Fibroblast of pulmonary artery (primary cell): ENCODE measurements around the gene GPR146.

Experiments used
- DNase-seq: peaks from one replicate; pipeline ENCODE4 v3.0.0-alpha.2; 2010; ENCODE audit warnings: low read depth
- H3K4me3 ChIP-seq: replicated peaks from 2 replicates; pipeline ENCODE4 v1.5.1; 2011; ENCODE audit warnings: low read depth, mild to moderate bottlenecking, control low read depth, low read length, moderate library complexity
- TF ChIP-seq, protein P1 (sequence below): IDR thresholded peaks from 2 replicates; pipeline ENCODE4 v1.5.1; 2011; ENCODE audit warnings: mild to moderate bottlenecking, control low read depth, low read length, inconsistent platforms; ENCODE audit errors: missing control alignments

Gene GPR146

DNA sequence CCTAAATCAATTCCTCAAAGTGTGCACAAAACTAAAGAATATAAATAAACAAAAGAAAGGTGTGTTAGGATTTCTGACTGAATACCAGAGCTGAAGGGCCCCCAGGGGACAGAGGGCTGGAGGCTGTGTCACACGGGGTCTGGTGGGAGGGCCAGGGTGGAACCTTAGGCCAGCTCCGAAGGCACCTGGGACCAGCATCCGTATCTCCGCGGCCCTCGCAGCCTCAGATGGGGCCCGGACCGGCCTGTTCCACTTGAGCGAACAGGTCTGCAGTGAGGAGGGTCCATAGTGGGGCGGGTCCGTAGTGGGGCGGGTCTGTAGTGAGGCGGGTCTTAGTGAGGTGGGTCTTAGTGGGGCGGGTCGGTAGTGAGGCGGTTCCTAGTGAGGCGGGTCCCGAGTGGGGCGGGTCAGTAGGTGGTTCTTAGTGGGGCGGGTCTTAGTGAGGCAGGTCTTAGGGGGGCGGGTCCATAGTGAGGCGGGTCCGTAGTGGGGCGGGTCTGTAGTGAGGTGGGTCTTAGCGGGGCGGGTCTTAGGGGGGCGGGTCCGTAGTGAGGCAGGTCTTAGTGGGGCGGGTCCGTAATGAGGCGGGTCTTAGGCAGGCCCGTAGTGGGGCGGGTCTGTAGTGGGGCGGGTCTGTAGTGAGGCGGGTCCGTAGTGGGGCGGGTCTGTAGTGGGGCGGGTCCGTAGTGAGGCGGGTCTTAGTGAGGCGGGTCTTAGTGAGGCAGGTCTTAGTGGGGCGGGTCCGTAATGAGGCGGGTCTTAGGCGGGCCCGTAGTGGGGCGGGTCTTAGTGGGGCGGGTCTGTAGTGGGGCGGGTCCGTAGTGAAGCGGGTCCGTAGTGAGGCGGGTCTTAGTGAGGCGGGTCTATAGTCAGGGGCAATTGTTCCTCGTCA lies 15.1 kb downstream of the GPR146 start:
- no peak overlapping the region for H3K4me3 ChIP-seq
- DNase-seq = no peak
- TF ChIP-seq, protein P1, sequence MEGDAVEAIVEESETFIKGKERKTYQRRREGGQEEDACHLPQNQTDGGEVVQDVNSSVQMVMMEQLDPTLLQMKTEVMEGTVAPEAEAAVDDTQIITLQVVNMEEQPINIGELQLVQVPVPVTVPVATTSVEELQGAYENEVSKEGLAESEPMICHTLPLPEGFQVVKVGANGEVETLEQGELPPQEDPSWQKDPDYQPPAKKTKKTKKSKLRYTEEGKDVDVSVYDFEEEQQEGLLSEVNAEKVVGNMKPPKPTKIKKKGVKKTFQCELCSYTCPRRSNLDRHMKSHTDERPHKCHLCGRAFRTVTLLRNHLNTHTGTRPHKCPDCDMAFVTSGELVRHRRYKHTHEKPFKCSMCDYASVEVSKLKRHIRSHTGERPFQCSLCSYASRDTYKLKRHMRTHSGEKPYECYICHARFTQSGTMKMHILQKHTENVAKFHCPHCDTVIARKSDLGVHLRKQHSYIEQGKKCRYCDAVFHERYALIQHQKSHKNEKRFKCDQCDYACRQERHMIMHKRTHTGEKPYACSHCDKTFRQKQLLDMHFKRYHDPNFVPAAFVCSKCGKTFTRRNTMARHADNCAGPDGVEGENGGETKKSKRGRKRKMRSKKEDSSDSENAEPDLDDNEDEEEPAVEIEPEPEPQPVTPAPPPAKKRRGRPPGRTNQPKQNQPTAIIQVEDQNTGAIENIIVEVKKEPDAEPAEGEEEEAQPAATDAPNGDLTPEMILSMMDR = no peak

DNA sequence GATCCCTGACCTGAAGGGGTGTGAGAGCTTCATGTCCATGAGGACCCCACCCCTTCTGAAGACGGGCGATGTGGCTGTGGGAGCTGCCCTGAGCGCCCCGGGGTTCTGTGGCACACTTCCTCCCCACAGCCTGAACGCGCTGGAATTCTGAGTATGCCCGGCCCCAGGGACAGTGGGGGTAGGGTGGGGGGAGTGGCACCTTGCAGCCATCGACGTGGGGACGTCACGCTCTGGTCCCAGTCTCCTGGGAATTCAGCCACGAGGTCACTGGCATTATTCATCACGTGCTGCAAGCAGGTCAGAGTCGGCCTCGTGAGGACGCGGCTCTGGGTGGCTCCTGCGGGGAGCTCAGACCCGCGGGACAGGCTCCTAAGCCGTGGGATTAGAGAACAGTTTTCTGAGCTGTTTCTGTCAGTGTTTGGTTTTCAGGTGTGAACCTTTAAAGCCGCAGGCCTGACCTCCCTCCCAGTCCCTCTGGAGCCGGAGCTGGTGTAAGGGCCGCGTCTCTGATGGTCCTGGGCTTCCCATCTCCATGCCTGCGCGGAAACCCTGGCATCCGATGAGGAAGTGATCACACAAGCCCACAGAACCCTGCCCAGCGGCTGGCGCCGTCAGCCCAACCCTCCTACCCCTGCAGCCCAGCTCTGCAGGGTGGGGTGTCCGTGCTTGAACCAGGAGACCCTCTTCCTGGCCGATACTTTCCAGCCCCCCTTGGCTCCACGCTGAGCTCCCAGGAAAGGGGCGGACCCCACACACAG lies 16.1 kb downstream of the GPR146 start:
- no peak for DNase-seq
- no peak overlapping the region for H3K4me3 ChIP-seq
- TF ChIP-seq, protein P1 = no peak

DNA sequence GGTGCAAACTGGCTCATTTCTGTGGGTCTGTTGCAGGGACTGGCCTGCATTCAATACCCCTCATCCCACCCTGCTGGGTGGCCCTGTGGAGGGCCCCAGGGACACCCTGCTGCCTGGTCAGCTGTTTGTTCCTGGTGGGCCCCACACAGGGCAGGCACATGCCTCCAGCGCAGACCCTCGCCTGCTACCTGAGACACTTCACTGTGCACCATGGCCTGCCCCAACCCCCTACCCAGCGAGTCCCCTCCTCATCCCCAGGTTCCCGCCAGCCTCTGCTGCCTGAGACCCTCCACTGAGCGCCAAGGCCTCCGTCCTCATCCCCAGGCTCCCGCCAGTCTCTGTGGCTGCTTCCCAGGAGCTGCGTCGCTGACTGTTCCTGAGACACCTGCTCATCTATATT lies 16.8 kb downstream of the GPR146 start:
- TF ChIP-seq, protein P1 = no peak
- H3K4me3 ChIP-seq = no peak overlapping the region

DNA sequence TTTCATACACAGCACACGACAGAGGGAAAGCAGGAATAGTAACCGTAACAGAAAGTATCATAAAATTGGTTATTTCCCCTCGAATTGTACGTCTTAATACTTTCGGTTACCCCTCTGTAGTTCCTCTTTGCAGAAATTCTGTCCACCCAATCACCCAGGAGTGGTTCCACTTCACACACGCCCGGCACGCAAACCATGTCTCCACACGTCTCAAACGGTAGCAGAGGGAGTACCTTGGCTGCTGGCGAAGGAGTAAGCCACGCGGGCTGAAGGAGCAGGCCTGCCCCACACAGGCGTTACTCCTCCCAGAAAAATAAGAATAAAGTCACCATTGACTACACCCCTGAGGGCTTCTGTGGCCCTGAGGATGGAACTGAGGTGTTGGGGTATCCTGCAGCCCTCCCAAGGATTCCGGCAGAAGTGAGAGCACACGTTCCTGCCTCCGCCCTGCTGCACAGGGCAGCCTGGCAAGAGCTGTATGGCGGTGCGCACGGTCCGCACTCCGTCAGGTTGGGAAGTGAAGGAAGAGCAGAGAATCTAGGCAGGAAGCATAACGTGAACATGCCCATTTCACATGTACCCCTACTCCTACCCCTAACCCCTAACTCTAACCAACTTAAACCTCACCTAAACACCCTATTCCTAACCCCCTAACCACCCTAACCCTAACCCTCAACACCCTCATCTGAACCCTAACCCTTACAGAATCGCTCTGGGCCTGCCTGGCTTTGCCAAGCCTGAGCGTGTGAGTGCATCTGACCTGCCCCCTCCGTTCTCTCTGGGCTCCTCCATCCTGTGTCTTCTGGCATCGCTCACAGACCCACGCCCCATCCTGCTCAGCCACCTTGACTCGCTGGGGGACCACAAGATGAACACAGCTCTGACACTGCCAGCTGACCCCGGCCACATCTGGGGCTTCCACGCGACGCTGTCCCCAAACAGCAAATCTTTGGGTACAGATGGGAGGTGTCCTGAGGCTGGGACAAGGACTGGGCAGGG lies 18.2 kb downstream of the GPR146 start:
- TF ChIP-seq, protein P1 = no peak
- DNase-seq = no peak
- H3K4me3 ChIP-seq = no peak overlapping the region

More for the DNA sequence above, 16.8 kb downstream of the GPR146 start:
- DNase-seq = no peak

DNA sequence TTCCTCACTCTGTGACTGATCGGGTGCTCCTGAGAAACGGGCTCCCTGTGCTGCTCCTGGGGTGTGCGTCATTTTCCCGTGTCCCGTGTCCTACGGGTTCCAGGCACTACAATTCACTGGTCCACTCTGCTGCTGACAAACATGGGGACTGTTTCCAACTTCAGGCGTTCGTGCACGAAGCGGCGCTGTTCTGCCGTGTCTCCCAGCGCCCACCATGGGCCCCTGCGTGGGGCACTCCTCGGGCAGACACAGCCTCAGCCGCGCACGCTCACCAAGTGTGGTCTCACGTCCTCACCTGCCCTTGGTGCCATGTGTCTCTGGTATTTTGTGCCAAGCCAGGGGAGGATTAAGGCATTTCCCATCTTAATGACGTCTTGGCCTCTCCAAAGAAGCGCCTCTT lies 19.0 kb downstream of the GPR146 start:
- DNase-seq = no peak
- no peak overlapping the region for H3K4me3 ChIP-seq
- TF ChIP-seq, protein P1 = no peak

DNA sequence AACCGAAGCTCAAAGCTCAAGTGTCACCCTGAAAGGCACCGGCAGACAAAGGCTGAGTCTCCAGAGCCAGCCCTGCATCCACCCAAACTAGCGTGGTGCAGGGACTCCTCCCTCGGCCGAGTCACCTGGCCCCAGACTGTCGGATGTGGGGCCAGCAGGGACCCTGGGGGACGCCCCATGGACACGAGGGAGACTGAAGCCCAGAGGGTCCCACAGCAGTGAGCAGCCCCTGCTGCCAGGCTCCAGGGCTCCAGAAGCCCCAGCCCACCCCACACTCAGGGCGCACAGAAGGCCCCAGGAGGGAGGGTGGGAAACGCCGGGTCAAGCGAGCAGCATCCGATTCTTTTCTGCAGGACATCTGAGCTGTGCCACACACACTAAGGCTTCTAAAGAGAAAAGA lies 20.2 kb downstream of the GPR146 start:
- DNase-seq = no peak
- TF ChIP-seq, protein P1 = no peak
- H3K4me3 ChIP-seq = no peak overlapping the region
